GM18526 (cell line): ENCODE results near the gene FCN1.

ENCODE experiments used
- POLR2A ChIP-seq: IDR thresholded peaks from 3 replicates; pipeline ENCODE4 v1.6.1; 2011; ENCODE audit not compliant: insufficient read length; ENCODE audit errors: extremely low read depth

FCN1 gene

DNA sequence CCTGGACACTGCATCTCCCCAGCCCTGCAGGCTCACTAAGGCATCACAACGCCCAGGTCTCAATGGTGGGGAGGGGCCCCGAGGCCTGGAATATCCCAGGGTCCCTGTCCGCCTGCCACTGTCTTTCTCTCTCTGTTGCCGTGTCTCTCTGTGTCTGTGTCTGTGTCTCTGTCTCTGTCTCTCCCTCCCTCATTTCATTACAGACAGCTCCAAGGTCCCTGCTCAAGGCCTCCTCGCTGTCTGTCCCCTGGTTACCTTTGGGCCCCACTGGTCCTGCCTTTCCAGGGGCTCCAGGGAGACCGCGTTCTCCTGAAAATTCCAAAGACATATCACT lies 3.2 kb downstream of the FCN1 start:
- no peak for TF ChIP-seq POLR2A

DNA sequence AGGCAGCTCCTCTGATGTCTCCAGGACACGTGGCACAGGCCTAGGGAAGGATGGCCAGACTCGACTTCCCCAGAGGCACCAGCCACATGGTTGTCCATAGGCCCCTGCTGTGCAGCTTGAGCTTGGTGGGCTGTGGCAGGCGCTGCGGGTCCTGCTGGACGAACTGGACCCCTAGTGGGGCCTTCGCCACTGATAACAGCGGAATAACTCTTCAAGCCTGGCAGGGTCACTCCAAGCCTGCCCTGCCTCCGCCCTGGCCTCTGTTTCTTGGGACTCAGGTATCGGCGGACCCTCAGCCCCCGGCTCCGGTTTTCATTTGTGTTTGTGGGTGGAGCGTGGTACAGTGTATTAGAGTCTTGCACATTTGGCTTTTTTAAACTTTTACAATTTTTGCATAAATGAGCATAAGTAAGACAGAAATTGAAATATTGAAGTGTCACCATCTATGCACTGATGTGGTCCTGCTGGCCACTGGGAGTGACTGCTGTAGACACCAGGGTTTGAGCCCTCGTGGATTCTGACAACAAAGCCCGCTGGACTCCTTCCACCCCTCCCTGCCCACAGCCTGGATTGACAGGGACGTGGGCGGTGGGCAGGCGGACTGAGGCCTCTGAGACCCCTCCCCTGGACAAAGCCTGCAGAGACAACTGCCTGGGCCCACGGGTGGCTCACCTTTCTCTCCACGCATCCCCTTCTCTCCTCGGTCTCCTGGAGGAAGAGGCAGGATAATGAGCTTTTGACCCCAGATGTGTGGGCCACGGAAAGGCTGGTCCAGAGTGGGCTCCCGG lies 3.8 kb downstream of the FCN1 start:
- TF ChIP-seq POLR2A: no peak

DNA sequence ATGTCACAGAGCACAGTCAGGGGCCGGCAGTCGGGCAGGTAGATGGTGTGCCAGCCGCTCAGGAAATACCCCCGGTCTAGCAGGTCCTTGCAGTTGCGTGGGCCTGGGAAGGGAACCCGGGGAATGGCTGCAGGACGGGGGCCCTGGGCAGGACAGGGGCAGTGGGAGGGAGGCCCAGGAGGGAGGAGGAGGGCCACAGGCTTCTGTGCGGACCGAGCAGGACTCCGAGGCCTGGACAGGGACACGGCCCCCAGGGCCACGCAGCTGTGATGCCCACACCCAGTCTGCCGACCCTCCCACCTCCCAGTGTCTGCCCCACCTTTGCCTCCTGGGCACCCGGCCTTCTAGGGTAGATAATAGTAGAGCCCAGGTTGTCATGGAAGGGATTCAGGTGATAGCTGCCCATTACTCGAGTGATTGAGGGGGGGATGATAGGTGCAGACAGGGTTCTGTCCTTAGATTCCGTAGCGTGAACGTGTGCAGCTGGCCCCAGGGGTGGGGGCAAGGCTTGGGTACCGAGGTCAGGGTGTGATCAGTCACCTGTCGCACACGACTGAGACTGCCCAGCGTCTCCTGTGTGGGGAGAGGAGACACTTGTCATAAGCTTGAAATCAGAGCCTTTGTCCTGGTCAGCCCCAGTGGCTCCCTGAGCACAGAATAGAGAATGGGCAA lies 4.5 kb downstream of the FCN1 start:
- no peak for TF ChIP-seq POLR2A

DNA sequence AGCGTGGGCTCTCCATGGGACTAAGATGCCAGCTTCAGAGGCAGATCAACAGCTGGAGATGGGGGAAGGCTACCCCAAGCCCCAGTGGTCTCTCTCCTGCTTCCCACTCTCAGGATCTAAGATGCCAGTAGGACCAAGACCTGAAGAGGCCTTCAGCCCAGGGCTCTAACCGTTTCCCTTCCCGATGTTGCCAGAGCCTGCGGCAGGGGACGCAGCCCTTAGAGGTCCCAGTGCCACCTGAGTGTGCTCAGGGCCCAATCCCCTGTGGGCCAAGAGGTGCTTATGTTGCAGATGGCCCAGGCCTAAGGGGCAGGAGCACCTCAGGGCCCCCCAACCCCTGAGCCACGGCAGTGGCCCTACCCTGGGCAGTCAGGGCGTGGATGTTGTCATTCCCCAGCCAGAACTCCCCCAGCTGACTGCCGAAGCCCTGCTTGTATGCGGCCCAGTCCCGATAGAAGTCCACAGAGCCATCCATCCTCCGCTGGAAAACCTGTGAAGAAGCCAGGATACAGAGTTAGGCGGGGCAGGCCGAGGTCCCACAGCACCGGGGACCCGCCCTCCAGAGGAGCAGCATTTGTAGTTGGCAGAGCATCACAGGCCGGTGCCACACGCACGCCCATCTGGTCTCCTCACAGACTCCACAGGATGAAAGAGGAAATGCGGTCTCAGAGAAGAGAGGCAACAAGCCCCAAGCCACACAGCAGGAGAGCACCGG lies 5.4 kb downstream of the FCN1 start:
- TF ChIP-seq POLR2A: no peak

GRCh38 chr9:134909511-134910481 lies 7.9 kb downstream of the FCN1 start:
- TF ChIP-seq POLR2A: no peak

- no peak for TF ChIP-seq POLR2A
Measured at GRCh38 chr9:134908524-134909309, 9.0 kb downstream of the FCN1 start.

DNA sequence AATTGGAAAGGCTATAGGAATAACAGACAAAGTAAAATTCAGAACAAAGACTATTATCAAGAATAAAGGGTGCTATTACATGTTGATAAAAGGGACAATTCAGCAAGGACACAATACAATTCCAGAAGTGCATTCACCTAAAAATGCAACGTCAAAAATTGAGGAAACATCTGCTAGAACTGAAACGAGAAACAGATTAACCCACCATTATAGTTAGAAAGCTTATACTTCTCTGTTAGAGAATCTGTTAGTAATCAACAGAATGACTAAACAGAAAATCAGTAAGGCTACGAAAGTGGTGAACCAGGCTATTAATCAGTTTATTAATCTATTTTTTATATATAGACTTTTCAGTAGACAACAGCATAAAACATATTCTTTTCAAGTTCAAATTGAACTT lies 14.8 kb downstream of the FCN1 start:
- TF ChIP-seq POLR2A: no peak

- TF ChIP-seq POLR2A: no peak
Measured at GRCh38 chr9:134899818-134900217, 17.9 kb downstream of the FCN1 start.

- no peak for TF ChIP-seq POLR2A
Measured at GRCh38 chr9:134899168-134899567, 18.5 kb downstream of the FCN1 start.

GRCh38 chr9:134898319-134898718 lies 19.4 kb downstream of the FCN1 start:
- TF ChIP-seq POLR2A: no peak

- no peak for TF ChIP-seq POLR2A
Measured at GRCh38 chr9:134897584-134898170, 20.0 kb downstream of the FCN1 start.

DNA sequence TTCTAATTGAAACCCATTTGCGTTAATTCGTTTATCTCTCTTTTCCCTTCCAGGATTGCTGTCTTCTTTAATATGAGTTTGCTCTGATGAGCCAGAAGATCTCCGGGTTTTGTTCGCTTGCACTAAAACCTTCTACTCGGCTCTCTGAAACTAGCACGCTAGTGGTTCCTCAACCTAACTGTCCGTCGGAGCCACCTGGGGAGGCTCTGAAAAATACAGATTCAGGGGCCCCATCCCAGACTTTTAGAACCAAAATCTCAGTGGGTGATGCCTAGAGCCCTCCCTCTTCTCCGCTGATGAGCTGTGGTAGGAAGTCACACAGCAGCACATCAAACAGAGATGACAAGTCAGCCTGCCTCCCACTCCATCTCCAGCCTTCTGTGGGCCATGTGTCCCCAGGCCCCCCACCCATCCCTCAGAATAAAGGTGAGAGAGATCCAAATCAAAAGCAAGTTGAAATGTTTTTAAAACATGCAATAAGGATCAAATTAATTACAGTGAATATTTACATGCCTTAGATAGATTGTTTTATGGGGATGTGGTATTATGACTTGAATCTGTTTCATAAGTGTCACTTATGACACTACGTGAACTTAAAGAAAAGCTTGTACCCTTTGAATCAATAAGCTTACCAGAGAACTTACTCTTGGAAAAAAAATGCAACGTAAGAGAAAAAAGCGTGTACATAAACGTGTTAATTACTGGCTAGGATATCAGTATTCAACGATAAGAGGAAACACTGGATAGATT lies 20.7 kb downstream of the FCN1 start:
- no peak for TF ChIP-seq POLR2A
